HT1080 (cell line): ENCODE measurements around the gene MEF2D. TPM values are rescaled to one million over a fixed set of nuclear protein-coding genes. Genes with fewer than 3 reads are reported as not detected.
A peak's percentile ranks its signal among the peaks of the same experiment; 100 is the strongest.

Experiments
- DNase-seq: peaks from one replicate; pipeline ENCODE4 v3.0.0-alpha.2; 2015; ENCODE audit warnings: low read depth
- total RNA-seq: library from RNA; depleted of rRNA; stranded (reverse); fragments of >200 nt; shearing (Covaris generic); gene quantifications from 2 replicates; pipeline ENCODE4 v1.2.3, GENCODE V29; 2014

The MEF2D gene
- total RNA-seq, 1 experiment from 2014 or later = 27.9 TPM

GRCh38 chr1:156430866-156431265, 69.7 kb downstream of the MEF2D start:
- DNase-seq = no peak

- no peak for DNase-seq
These were observed 70.3 kb downstream of the MEF2D start for GRCh38 chr1:156430303-156430702.

- DNase-seq = no peak
These were observed 71.1 kb downstream of the MEF2D start for GRCh38 chr1:156429313-156430060.

GRCh38 chr1:156428746-156429288, 71.8 kb downstream of the MEF2D start:
- no peak for DNase-seq

GRCh38 chr1:156427957-156428356, 72.6 kb downstream of the MEF2D start:
- no peak for DNase-seq

- DNase-seq = no peak
These were observed 74.6 kb downstream of the MEF2D start for GRCh38 chr1:156425943-156426342.

GRCh38 chr1:156424806-156425432, 75.7 kb downstream of the MEF2D start:
- DNase-seq = no peak

- DNase-seq = no peak
These were observed 76.9 kb downstream of the MEF2D start for GRCh38 chr1:156423422-156424352.

- DNase-seq = no peak
These were observed 77.9 kb downstream of the MEF2D start for GRCh38 chr1:156422602-156423091.

- no peak for DNase-seq
These were observed 78.5 kb downstream of the MEF2D start for GRCh38 chr1:156421939-156422601.

GRCh38 chr1:156421062-156421938, 79.3 kb downstream of the MEF2D start:
- DNase-seq = peak; percentile 26

- DNase-seq = no peak
These were observed 80.1 kb downstream of the MEF2D start for GRCh38 chr1:156420205-156421061.

- DNase-seq = no peak
These were observed 80.7 kb downstream of the MEF2D start for GRCh38 chr1:156419854-156420204.

- no peak for DNase-seq
These were observed 82.0 kb downstream of the MEF2D start for GRCh38 chr1:156418416-156419070.

- no peak for DNase-seq
These were observed 83.1 kb downstream of the MEF2D start for GRCh38 chr1:156417401-156418020.

GRCh38 chr1:156416993-156417392, 83.6 kb downstream of the MEF2D start:
- no peak for DNase-seq

- DNase-seq = no peak
These were observed 86.0 kb downstream of the MEF2D start for GRCh38 chr1:156414461-156415064.
